Fibroblast of lung (primary cell): ENCODE data around the gene DHX38.

Source experiments
- CTCF ChIP-seq, 2 donors: IDR thresholded peaks in 1 of 2; conservative IDR thresholded peaks in 1 of 2; 1 replicate in 1 of 2; 2 replicates in 1 of 2; pipeline ENCODE4 v1.5.1; 2011 to 2012; ENCODE audit warnings: low read length in 2 of 2, control low read depth in 1 of 2, inconsistent platforms in 1 of 2, low read depth in 1 of 2, mild to moderate bottlenecking in 1 of 2
- EZH2 ChIP-seq: IDR thresholded peaks from 2 replicates; pipeline ENCODE4 v1.5.1; 2012; ENCODE audit warnings: low read length, control low read depth, mild to moderate bottlenecking; ENCODE audit errors: missing control alignments

- TF ChIP-seq CTCF (conservative IDR thresholded peaks at IDR 0.05 in 1 of 2, IDR thresholded peaks at IDR 0.05 in 1 of 2; ENCODE audit: low read depth in 1 of 2, low read length in 2 of 2), result no peak
- no peak for TF ChIP-seq EZH2
These were observed 42.7 kb upstream of the DHX38 start for GRCh38 chr16:72050769-72051464.
